ENCODE data around the gene SPATS2.

DNA sequence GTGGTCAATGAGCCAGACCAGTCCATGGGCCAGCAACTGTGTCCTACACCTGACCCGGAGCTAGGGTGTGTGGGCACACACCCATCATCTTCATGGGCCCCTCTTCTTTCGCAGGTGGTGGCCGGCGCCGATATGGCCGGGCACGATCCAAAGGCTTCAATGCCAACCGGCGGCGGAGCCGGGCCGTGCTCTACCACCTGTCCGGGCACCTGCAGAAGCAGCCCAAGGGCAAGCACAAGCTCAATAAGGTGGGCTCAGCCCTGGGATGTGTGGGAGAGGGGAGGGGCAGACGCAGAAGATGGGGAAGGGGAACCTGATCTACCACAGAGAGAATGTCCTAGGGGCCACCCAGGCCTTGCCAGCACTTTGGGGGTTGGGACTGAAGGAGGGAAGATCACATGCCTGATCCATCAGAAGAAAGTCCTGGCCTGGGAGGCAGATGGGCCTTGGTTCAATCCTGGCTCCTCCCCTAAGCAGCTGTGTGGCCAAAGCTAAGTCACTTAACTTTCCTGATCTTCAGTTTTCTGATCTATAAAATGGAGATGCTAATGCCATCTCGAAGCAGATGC is 175.4 kb downstream of the SPATS2 start:
- TF ChIP-seq POLR2A (IDR thresholded peaks at IDR 0.05) (no peak), EP300 (IDR thresholded peaks at IDR 0.05) (no peak)
- TF ChIP-seq, protein P1, sequence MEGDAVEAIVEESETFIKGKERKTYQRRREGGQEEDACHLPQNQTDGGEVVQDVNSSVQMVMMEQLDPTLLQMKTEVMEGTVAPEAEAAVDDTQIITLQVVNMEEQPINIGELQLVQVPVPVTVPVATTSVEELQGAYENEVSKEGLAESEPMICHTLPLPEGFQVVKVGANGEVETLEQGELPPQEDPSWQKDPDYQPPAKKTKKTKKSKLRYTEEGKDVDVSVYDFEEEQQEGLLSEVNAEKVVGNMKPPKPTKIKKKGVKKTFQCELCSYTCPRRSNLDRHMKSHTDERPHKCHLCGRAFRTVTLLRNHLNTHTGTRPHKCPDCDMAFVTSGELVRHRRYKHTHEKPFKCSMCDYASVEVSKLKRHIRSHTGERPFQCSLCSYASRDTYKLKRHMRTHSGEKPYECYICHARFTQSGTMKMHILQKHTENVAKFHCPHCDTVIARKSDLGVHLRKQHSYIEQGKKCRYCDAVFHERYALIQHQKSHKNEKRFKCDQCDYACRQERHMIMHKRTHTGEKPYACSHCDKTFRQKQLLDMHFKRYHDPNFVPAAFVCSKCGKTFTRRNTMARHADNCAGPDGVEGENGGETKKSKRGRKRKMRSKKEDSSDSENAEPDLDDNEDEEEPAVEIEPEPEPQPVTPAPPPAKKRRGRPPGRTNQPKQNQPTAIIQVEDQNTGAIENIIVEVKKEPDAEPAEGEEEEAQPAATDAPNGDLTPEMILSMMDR (IDR thresholded peaks at IDR 0.05) = no peak

Data from ovary (tissue), 3 donors.